Gastrocnemius medialis (tissue), 4 donors: Measurements from ENCODE around the gene PTPRM.

Experiments used
- CTCF ChIP-seq, 5 experiments: fragments of 450-650 bp in 3 of 5; fragments of 200-600 bp in 2 of 5; sonication (generic) in 2 of 5; IDR thresholded peaks in 4 of 5; conservative IDR thresholded peaks in 1 of 5; 1 replicate in 4 of 5; 2 replicates in 1 of 5; pipeline ENCODE4 v1.5.1; 2016 to 2019; ENCODE audit warnings: antibody characterized with exemption in 5 of 5, mild to moderate bottlenecking in 3 of 5, moderate library complexity in 3 of 5
- POLR2A ChIP-seq, 2 donors: fragments of 450-650 bp; IDR thresholded peaks; one replicate each; pipeline ENCODE4 v1.6.1; 2017; ENCODE audit warnings: antibody characterized with exemption in 2 of 2, mild to moderate bottlenecking in 2 of 2, moderate library complexity in 2 of 2

- TF ChIP-seq CTCF (IDR thresholded peaks at IDR 0.05 in 4 of 5, conservative IDR thresholded peaks at IDR 0.05 in 1 of 5) = no peak
- no peak for TF ChIP-seq POLR2A (IDR thresholded peaks at IDR 0.05)
Observed at GRCh38 chr18:7615840-7616239, 48.7 kb downstream of the PTPRM start.
